ENCODE measurements around the gene LACC1.

The LACC1 gene

GRCh38 chr13:43918636-43919035, 38.9 kb downstream of the LACC1 start:
- Histone ChIP-seq H3K4me1 (ENCODE audit: control insufficient read depth, insufficient read depth, low read length) (no peaks in the 10 kb centered on the region), H3K27ac (ENCODE audit: low read depth, low read length) (no peak overlapping the region), H3K27me3 (ENCODE audit: control insufficient read depth, insufficient read depth, low read length) (no peaks in the 10 kb centered on the region), H3K36me3 (ENCODE audit: control insufficient read depth, insufficient read depth, low read length) (no peaks in the 10 kb centered on the region), H3K4me3 (ENCODE audit: low read depth, low read length) (no peak overlapping the region), H3K9me3 (ENCODE audit: control insufficient read depth, insufficient read depth, low read depth, low read length) (no peaks in the 10 kb centered on the region), H3K9ac (ENCODE audit: low read length) (no peak overlapping the region)

GRCh38 chr13:43920965-43921674, 41.4 kb downstream of the LACC1 start:
- no peaks in the 10 kb centered on the region for H3K4me1 ChIP-seq (ENCODE audit: control insufficient read depth, insufficient read depth, low read length)
- H3K27ac ChIP-seq (ENCODE audit: low read depth, low read length) = no peak overlapping the region
- H3K4me3 ChIP-seq (ENCODE audit: low read depth, low read length) = no peak overlapping the region
- H3K36me3 ChIP-seq (ENCODE audit: control insufficient read depth, insufficient read depth, low read length) = no peaks in the 10 kb centered on the region
- H3K9ac ChIP-seq (ENCODE audit: low read length) = no peak overlapping the region
- no peaks in the 10 kb centered on the region for H3K27me3 ChIP-seq (ENCODE audit: control insufficient read depth, insufficient read depth, low read length)
- no peaks in the 10 kb centered on the region for H3K9me3 ChIP-seq (ENCODE audit: control insufficient read depth, insufficient read depth, low read depth, low read length)

GRCh38 chr13:43924549-43925245, 45.0 kb downstream of the LACC1 start:
- no peaks in the 10 kb centered on the region; the same call in 1 of the 2 replicates for H3K4me1 ChIP-seq (ENCODE audit: control insufficient read depth, insufficient read depth, low read length)
- no peaks in the 10 kb centered on the region for H3K9me3 ChIP-seq (ENCODE audit: control insufficient read depth, insufficient read depth, low read depth, low read length)
- no peaks in the 10 kb centered on the region for H3K36me3 ChIP-seq (ENCODE audit: control insufficient read depth, insufficient read depth, low read length)
- H3K4me3 ChIP-seq (ENCODE audit: low read depth, low read length) = no peak overlapping the region
- no peaks in the 10 kb centered on the region for H3K27me3 ChIP-seq (ENCODE audit: control insufficient read depth, insufficient read depth, low read length)
- H3K9ac ChIP-seq (ENCODE audit: low read length) = no peak overlapping the region
- no peak overlapping the region for H3K27ac ChIP-seq (ENCODE audit: low read depth, low read length)

GRCh38 chr13:43929947-43930346, 50.2 kb downstream of the LACC1 start:
- Histone ChIP-seq H3K27me3 (ENCODE audit: control insufficient read depth, insufficient read depth, low read length) (no peaks in the 10 kb centered on the region), H3K27ac (ENCODE audit: low read depth, low read length) (no peak overlapping the region), H3K4me1 (ENCODE audit: control insufficient read depth, insufficient read depth, low read length) (no peaks in the 10 kb centered on the region; the same call in 1 of the 2 replicates), H3K9me3 (ENCODE audit: control insufficient read depth, insufficient read depth, low read depth, low read length) (0 out of 2 replicates have a peak, but pooled peaks cover 4% of the 10 kb centered on the region), H3K4me3 (ENCODE audit: low read depth, low read length) (no peak overlapping the region), H3K36me3 (ENCODE audit: control insufficient read depth, insufficient read depth, low read length) (no peaks in the 10 kb centered on the region), H3K9ac (ENCODE audit: low read length) (no peak overlapping the region)

GRCh38 chr13:43933378-43933777, 53.7 kb downstream of the LACC1 start:
- Histone ChIP-seq H3K27ac (ENCODE audit: low read depth, low read length) (no peak overlapping the region), H3K27me3 (ENCODE audit: control insufficient read depth, insufficient read depth, low read length) (no peaks in the 10 kb centered on the region), H3K36me3 (ENCODE audit: control insufficient read depth, insufficient read depth, low read length) (no peaks in the 10 kb centered on the region), H3K9ac (ENCODE audit: low read length) (no peak overlapping the region), H3K9me3 (ENCODE audit: control insufficient read depth, insufficient read depth, low read depth, low read length) (0 out of 2 replicates have a peak, but pooled peaks cover 4% of the 10 kb centered on the region), H3K4me1 (ENCODE audit: control insufficient read depth, insufficient read depth, low read length) (no peaks in the 10 kb centered on the region; the same call in 1 of the 2 replicates), H3K4me3 (ENCODE audit: low read depth, low read length) (no peak overlapping the region)

- Histone ChIP-seq H3K9me3 (ENCODE audit: control insufficient read depth, insufficient read depth, low read depth, low read length) (0 out of 2 replicates have a peak, but pooled peaks cover 4% of the 10 kb centered on the region), H3K9ac (ENCODE audit: low read length) (no peak overlapping the region), H3K27ac (ENCODE audit: low read depth, low read length) (no peak overlapping the region), H3K4me1 (ENCODE audit: control insufficient read depth, insufficient read depth, low read length) (no peaks in the 10 kb centered on the region; the same call in 1 of the 2 replicates), H3K27me3 (ENCODE audit: control insufficient read depth, insufficient read depth, low read length) (no peaks in the 10 kb centered on the region), H3K4me3 (ENCODE audit: low read depth, low read length) (no peak overlapping the region), H3K36me3 (ENCODE audit: control insufficient read depth, insufficient read depth, low read length) (no peaks in the 10 kb centered on the region)
These were observed 54.6 kb downstream of the LACC1 start for GRCh38 chr13:43934273-43934672.

- Histone ChIP-seq H3K9ac (ENCODE audit: low read length) (no peak overlapping the region), H3K4me3 (ENCODE audit: low read depth, low read length) (no peak overlapping the region), H3K36me3 (ENCODE audit: control insufficient read depth, insufficient read depth, low read length) (no peaks in the 10 kb centered on the region), H3K27me3 (ENCODE audit: control insufficient read depth, insufficient read depth, low read length) (no peaks in the 10 kb centered on the region), H3K4me1 (ENCODE audit: control insufficient read depth, insufficient read depth, low read length) (no peaks in the 10 kb centered on the region), H3K9me3 (ENCODE audit: control insufficient read depth, insufficient read depth, low read depth, low read length) (no peaks in the 10 kb centered on the region), H3K27ac (ENCODE audit: low read depth, low read length) (no peak overlapping the region)
These were observed 56.2 kb downstream of the LACC1 start for GRCh38 chr13:43935878-43936277.

- Histone ChIP-seq H3K9me3 (ENCODE audit: control insufficient read depth, insufficient read depth, low read depth, low read length) (no peaks in the 10 kb centered on the region), H3K27me3 (ENCODE audit: control insufficient read depth, insufficient read depth, low read length) (no peaks in the 10 kb centered on the region), H3K27ac (ENCODE audit: low read depth, low read length) (no peak overlapping the region), H3K9ac (ENCODE audit: low read length) (no peak overlapping the region), H3K4me1 (ENCODE audit: control insufficient read depth, insufficient read depth, low read length) (no peaks in the 10 kb centered on the region), H3K36me3 (ENCODE audit: control insufficient read depth, insufficient read depth, low read length) (no peaks in the 10 kb centered on the region), H3K4me3 (ENCODE audit: low read depth, low read length) (no peak overlapping the region)
These were observed 56.9 kb downstream of the LACC1 start for GRCh38 chr13:43936647-43937046.

GRCh38 chr13:43937839-43938238, 58.1 kb downstream of the LACC1 start:
- Histone ChIP-seq H3K4me3 (ENCODE audit: low read depth, low read length) (no peak overlapping the region), H3K27me3 (ENCODE audit: control insufficient read depth, insufficient read depth, low read length) (no peaks in the 10 kb centered on the region), H3K9me3 (ENCODE audit: control insufficient read depth, insufficient read depth, low read depth, low read length) (no peaks in the 10 kb centered on the region), H3K4me1 (ENCODE audit: control insufficient read depth, insufficient read depth, low read length) (no peaks in the 10 kb centered on the region), H3K36me3 (ENCODE audit: control insufficient read depth, insufficient read depth, low read length) (no peaks in the 10 kb centered on the region), H3K9ac (ENCODE audit: low read length) (no peak overlapping the region), H3K27ac (ENCODE audit: low read depth, low read length) (no peak overlapping the region)

- Histone ChIP-seq H3K27me3 (ENCODE audit: control insufficient read depth, insufficient read depth, low read length) (no peaks in the 10 kb centered on the region), H3K4me1 (ENCODE audit: control insufficient read depth, insufficient read depth, low read length) (no peaks in the 10 kb centered on the region), H3K9ac (ENCODE audit: low read length) (no peak overlapping the region), H3K4me3 (ENCODE audit: low read depth, low read length) (no peak overlapping the region), H3K36me3 (ENCODE audit: control insufficient read depth, insufficient read depth, low read length) (no peaks in the 10 kb centered on the region), H3K9me3 (ENCODE audit: control insufficient read depth, insufficient read depth, low read depth, low read length) (no peaks in the 10 kb centered on the region), H3K27ac (ENCODE audit: low read depth, low read length) (no peak overlapping the region)
These were observed 58.7 kb downstream of the LACC1 start for GRCh38 chr13:43938449-43938848.

- Histone ChIP-seq H3K27ac (ENCODE audit: low read depth, low read length) (no peak overlapping the region), H3K9me3 (ENCODE audit: control insufficient read depth, insufficient read depth, low read depth, low read length) (no peaks in the 10 kb centered on the region), H3K27me3 (ENCODE audit: control insufficient read depth, insufficient read depth, low read length) (no peaks in the 10 kb centered on the region), H3K4me3 (ENCODE audit: low read depth, low read length) (no peak overlapping the region), H3K4me1 (ENCODE audit: control insufficient read depth, insufficient read depth, low read length) (no peaks in the 10 kb centered on the region), H3K9ac (ENCODE audit: low read length) (no peak overlapping the region), H3K36me3 (ENCODE audit: control insufficient read depth, insufficient read depth, low read length) (no peaks in the 10 kb centered on the region)
These were observed 59.4 kb downstream of the LACC1 start for GRCh38 chr13:43939086-43939485.

Measured in HUES6 (cell line).